Nucleus accumbens (tissue), 56 donors: ENCODE data around the gene STAU1.
"Not testable (repeated sequence)": the region's sequence is repeated elsewhere in the genome, so short reads cannot be mapped to it uniquely, and the experiment has no call there.

Experiments used
- DNase-seq, 56 donors: peaks; one replicate each; lab custom pipeline; 2025; lab: John Stamatoyannopoulos, UW

The STAU1 gene

GRCh38 chr20:49134797-49135196, 53.3 kb downstream of the STAU1 start:
- DNase-seq = not testable (repeated sequence)

- no peak for DNase-seq
Measured at GRCh38 chr20:49133571-49133970, 54.6 kb downstream of the STAU1 start.

GRCh38 chr20:49132995-49133478, 55.1 kb downstream of the STAU1 start:
- peak in 9 of 56 donors; percentile 1 to 57 (median 5) for DNase-seq

GRCh38 chr20:49123982-49124381, 64.2 kb downstream of the STAU1 start:
- DNase-seq = no peak

- DNase-seq = no peak
Measured at GRCh38 chr20:49122920-49123319, 65.2 kb downstream of the STAU1 start.

- no peak for DNase-seq
Measured at GRCh38 chr20:49119988-49120387, 68.1 kb downstream of the STAU1 start.

- no peak for DNase-seq
Measured at GRCh38 chr20:49118307-49118706, 69.8 kb downstream of the STAU1 start.

GRCh38 chr20:49115564-49115963, 72.6 kb downstream of the STAU1 start:
- DNase-seq = no peak

GRCh38 chr20:49112596-49113274, 75.4 kb downstream of the STAU1 start:
- DNase-seq = no peak

GRCh38 chr20:49110767-49111694, 77.1 kb downstream of the STAU1 start:
- DNase-seq = no peak

GRCh38 chr20:49106328-49106727, 81.8 kb downstream of the STAU1 start:
- no peak for DNase-seq

GRCh38 chr20:49104979-49105547, 83.1 kb downstream of the STAU1 start:
- not testable (repeated sequence) for DNase-seq

GRCh38 chr20:49104365-49104648, 83.8 kb downstream of the STAU1 start:
- DNase-seq = no peak

GRCh38 chr20:49103647-49104364, 84.3 kb downstream of the STAU1 start:
- DNase-seq = no peak

- DNase-seq = no peak
Measured at GRCh38 chr20:49103019-49103418, 85.1 kb downstream of the STAU1 start.

GRCh38 chr20:49100972-49101371, 87.2 kb downstream of the STAU1 start:
- no peak for DNase-seq

- DNase-seq = not testable (repeated sequence)
Measured at GRCh38 chr20:49100292-49100691, 87.8 kb downstream of the STAU1 start.

- DNase-seq = no peak
Measured at GRCh38 chr20:49099011-49099410, 89.1 kb downstream of the STAU1 start.

- no peak for DNase-seq
Measured at GRCh38 chr20:49098136-49098535, 90.0 kb downstream of the STAU1 start.

- no peak for DNase-seq
Measured at GRCh38 chr20:49097159-49097558, 91.0 kb downstream of the STAU1 start.

- DNase-seq = no peak
Measured at GRCh38 chr20:49096203-49096730, 91.9 kb downstream of the STAU1 start.
